Psoas muscle (tissue), 8 donors: ENCODE data around the gene KIRREL2. TPM values are rescaled to one million over a fixed set of nuclear protein-coding genes. Genes with fewer than 3 reads are reported as not detected.

ENCODE experiments used
- ATAC-seq, 4 donors: fragments of 200-7000 bp; cut with Tn5 transposase; one replicate each; pipeline ENCODE4 v1.9.1; 2020; ENCODE audit warnings: moderate library complexity in 3 of 4, mild to moderate bottlenecking in 2 of 4
- DNase-seq, 2 donors: peaks; one replicate each; pipeline ENCODE4 v3.0.0-alpha.2; 2020
- H3K27ac ChIP-seq: fragments of 200-600 bp; one replicate; pipeline ENCODE4 v1.8.0; 2022
- H3K27me3 ChIP-seq, 3 donors: fragments of 200-600 bp in 1 of 3; one replicate each; pipeline versions ENCODE4 v1.6.1 to v1.8.0; 2013 to 2022; ENCODE audit warnings: low read length in 2 of 3, mild to moderate bottlenecking in 2 of 3, moderate library complexity in 1 of 3; ENCODE audit not compliant: insufficient read depth in 3 of 3
- H3K36me3 ChIP-seq, 2 donors: fragments of 200-600 bp in 1 of 2; one replicate each; pipeline versions ENCODE4 v1.6.1 to v1.8.0; 2013 to 2022; ENCODE audit warnings: low read depth in 1 of 2, mild to moderate bottlenecking in 1 of 2, moderate library complexity in 1 of 2; ENCODE audit not compliant: insufficient read depth in 1 of 2
- H3K4me1 ChIP-seq: fragments of 200-600 bp; one replicate; pipeline ENCODE4 v1.8.0; 2022
- H3K4me3 ChIP-seq: fragments of 200-600 bp; one replicate; pipeline ENCODE4 v1.8.0; 2022; ENCODE audit warnings: mild to moderate bottlenecking
- H3K9me3 ChIP-seq: fragments of 200-600 bp; one replicate; pipeline ENCODE4 v1.8.0; 2022
- CTCF ChIP-seq: fragments of 200-600 bp; IDR thresholded peaks from one replicate; pipeline ENCODE4 v1.8.0; 2022; ENCODE audit warnings: antibody characterized with exemption
- WGBS, 3 donors: extraction: QIAGEN DNeasy Blood & Tissue Kit; methylation state at CpG; one replicate each; pipeline versions ENCODE4 v1.1.6 to v1.1.7; 2013; 5-methylcytosine and 5-hydroxymethylcytosine counted together
- intact Hi-C, 2 donors: fragments of 100-400 bp; cut with DNase I; formaldehyde crosslinking; loops; one replicate each; pipeline versions ENCODE4 v1.11.0 to v1.14.2; 2022
- polyA plus RNA-seq, 3 donors: library from polyadenylated mRNA; stranded (reverse); fragments of 200-250 nt; gene quantifications; one replicate each; pipeline ENCODE4 v1.2.3, GENCODE V29; 2013
- total RNA-seq, 4 donors: library from RNA; stranded (reverse); fragmentation: NEBNext Ultra II Directional in 2 of 4; extraction: Animal tissue kit (Norgen Biotek cat#: 25700) in 2 of 4; gene quantifications; one replicate each; pipeline versions ENCODE4 v1.2.1 to v1.2.4, GENCODE V29; 2021 to 2023
- donor health status: healthy with polysubstance abuse.
- donor health status: DM: no; HTN: no; CAD: no; lungs with moderate emphysema.
- donor health status: Bipolar disorder and iron deficiency.
- donor health status: healthy.
- donor health status: DM: yes; HTN: yes; CAD: no.
- donor health status: DM: no; HTN: no; CAD: no.
- donor health status: DM: no; HTN: no; CAD: no.
- donor health status: DM: yes; HTN: yes; CAD: no.

Gene KIRREL2
- total and polyA plus RNA-seq, 7 donors: not detected

DNA sequence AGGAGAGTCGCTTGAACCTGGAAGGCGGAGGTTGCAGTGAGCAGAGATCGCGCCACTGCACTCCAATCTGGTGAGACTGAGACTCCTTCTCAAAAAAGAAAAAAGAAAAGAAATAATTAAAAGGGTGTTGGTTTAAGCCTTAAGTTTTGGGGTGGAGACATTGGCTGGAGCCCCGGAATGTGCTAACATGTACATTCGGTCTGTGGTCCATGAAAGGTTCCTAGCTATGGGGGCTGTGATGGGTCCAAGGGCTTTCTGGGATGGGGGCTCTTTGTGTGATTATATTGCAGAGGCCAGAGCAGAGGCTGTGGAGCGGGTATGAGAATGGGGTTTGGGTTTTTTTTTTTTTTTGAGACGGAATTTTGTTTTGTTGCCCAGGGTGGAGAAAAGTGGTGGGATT is 29.2 kb downstream of the KIRREL2 start:
- TF ChIP-seq CTCF: no peak
- 90 to 93% (median 93%) methylated on average over 7 to 8 of the region's 8 CpGs for WGBS, 3 donors

GRCh38 chr19:35887197-35887596 is 30.5 kb downstream of the KIRREL2 start:
- no peak for TF ChIP-seq CTCF
- no peaks in the 10 kb centered on the region for H3K27me3 ChIP-seq
- no peaks in the 10 kb centered on the region for H3K9me3 ChIP-seq
- DNase-seq (no peak), ATAC-seq (no peak)
- WGBS, 3 donors: 89 to 94% (median 91%) methylated on average over 5 of the region's 5 CpGs
- H3K4me1 ChIP-seq: no peaks in the 10 kb centered on the region
- H3K27ac ChIP-seq: no peak overlapping the region
- H3K4me3 ChIP-seq: no peak overlapping the region
- intact Hi-C loops: no loop called here
- H3K36me3 ChIP-seq: peaks cover 0 to 35% of the 10 kb centered on the region in 2 donors

More for the DNA sequence above, 29.2 kb downstream of the KIRREL2 start:
- Histone ChIP-seq H3K4me3 (no peak overlapping the region), H3K9me3 (no peaks in the 10 kb centered on the region), H3K4me1 (no peaks in the 10 kb centered on the region), H3K27ac (no peak overlapping the region), H3K27me3 (peaks cover 0 to 1% (median 0%) of the 10 kb centered on the region in 3 donors), H3K36me3 (peaks cover 0 to 33% of the 10 kb centered on the region in 2 donors)
- DNase-seq (no peak), ATAC-seq (no peak)
- intact Hi-C loops: no loop called here

DNA sequence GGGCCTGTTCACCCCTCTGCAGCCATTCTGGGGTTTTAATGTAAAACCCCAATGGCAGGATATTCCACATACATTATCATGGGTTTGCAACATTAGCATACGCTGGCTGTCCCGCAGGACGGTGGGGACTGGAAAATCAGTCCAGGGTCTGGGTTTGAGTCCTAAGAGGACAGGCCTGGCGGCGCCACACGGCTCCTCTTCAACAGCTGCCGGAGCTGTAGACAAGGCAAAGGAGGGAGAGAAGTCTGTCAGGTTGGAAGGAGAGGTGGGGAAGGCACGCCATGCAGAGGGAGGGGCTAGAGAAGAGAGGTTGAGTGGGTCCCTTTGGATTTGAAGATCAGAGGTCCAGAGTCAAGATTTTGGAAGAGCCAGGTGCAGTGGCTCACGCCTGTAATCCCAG is 31.7 kb downstream of the KIRREL2 start:
- Histone ChIP-seq H3K4me1 (no peaks in the 10 kb centered on the region), H3K27me3 (no peaks in the 10 kb centered on the region), H3K36me3 (peaks cover 0 to 41% of the 10 kb centered on the region in 2 donors), H3K9me3 (no peaks in the 10 kb centered on the region), H3K4me3 (no peak overlapping the region), H3K27ac (no peak overlapping the region)
- intact Hi-C loops: no loop called here
- ATAC-seq (no peak), DNase-seq (no peak)
- 89 to 93% (median 90%) methylated on average over 9 of the region's 9 CpGs for WGBS, 3 donors
- TF ChIP-seq CTCF: no peak

DNA sequence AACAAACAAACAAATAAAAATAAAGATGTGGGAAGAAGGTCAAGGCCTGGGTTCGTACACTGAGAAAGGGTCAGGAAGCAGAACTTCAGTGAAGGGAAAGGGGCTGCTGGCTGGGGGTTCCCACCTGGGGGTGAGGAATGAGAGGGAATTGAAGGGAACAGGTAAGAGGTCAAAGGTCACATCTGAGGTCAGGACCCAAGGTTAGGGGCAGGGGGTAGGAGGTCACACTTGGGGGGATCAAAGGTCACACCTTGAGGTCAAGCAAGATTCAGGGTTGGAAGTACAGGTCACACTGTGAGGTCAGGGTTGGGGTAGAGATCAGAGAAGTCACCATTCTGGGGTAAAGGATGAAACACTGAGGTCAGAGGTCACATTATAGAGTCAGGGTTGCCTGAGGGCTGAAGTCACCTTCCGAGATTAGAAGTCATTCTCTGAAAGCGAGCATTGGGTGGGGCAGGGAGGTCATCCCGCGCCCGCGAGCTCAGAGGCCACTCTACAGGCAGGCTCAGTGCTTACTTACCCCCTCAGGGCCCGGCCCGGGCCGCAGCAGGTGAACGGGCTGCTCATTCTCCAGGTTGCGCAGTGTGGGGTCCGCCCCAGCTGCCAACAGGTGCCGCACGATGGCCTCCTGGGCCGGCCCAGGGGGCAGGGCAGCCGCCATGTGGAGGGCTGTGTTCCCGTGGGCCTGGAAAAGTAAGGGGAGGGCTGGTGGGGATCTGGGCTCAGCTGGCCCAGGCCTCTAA is 32.8 kb downstream of the KIRREL2 start:
- intact Hi-C loops: no loop called here
- no peak for ATAC-seq
- peaks cover 0 to 48% of the 10 kb centered on the region in 2 donors for H3K36me3 ChIP-seq

More for the DNA sequence above, 32.8 kb downstream of the KIRREL2 start:
- no peaks in the 10 kb centered on the region for H3K9me3 ChIP-seq
- TF ChIP-seq CTCF: no peak
- H3K27me3 ChIP-seq: no peaks in the 10 kb centered on the region
- no peak overlapping the region for H3K4me3 ChIP-seq
- H3K4me1 ChIP-seq: no peaks in the 10 kb centered on the region
- DNase-seq: no peak
- WGBS, 3 donors: 90 to 94% (median 90%) methylated on average over 15 to 18 of the region's 18 CpGs
- no peak overlapping the region for H3K27ac ChIP-seq
